HG02885 (cell line): ENCODE results near the gene ECE1.
A peak's percentile ranks its signal among the peaks of the same experiment; 100 is the strongest.
"Not testable (repeated sequence)": the region's sequence is repeated elsewhere in the genome, so short reads cannot be mapped to it uniquely, and the experiment has no call there.

ENCODE experiments used
- ATAC-seq: cut with Tn5 transposase; IDR thresholded peaks from one replicate; pipeline ENCODE4 v1.9.1; 2021; ENCODE audit warnings: mild to moderate bottlenecking; ENCODE audit not compliant: unreplicated experiment, poor library complexity

Gene ECE1

DNA sequence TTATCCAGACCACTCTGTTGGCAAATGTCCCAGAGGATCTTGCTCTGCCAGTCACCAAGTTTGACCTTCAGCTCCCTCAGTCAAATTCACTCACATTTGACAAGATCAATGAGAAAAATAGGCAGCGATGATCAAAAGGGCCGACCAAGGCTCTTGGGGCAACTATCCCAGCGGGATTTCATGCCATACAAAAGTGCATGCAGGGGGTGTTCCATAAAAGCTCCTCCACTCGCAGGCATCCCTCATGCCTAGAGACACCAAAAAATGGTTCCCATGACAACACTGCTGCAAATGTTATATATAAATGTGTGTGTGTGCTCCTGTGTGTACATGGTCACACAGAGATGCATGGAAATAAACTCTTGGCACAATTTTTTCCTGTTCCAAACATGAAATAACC, 97.4 kb downstream of the ECE1 start:
- ATAC-seq = no peak

DNA sequence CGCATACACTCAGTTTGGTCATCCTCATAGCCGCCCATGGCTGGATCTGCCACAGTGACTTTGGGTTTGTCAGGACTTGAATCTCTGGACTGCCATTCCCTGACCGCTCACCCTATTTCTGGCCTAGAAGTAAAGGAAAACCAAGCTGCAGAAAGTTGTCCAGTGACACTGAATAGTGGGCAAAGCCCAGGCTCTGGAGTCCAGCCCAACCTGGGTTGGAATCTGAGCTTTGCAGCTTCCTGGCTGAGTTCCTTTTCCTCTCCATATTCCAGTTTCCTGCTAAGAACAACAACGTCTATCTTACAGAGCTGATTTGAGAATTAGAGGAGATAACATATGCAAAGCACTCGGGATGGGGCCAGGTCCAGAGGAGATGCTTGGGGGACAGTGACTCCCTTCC, 98.0 kb downstream of the ECE1 start:
- ATAC-seq = no peak

DNA sequence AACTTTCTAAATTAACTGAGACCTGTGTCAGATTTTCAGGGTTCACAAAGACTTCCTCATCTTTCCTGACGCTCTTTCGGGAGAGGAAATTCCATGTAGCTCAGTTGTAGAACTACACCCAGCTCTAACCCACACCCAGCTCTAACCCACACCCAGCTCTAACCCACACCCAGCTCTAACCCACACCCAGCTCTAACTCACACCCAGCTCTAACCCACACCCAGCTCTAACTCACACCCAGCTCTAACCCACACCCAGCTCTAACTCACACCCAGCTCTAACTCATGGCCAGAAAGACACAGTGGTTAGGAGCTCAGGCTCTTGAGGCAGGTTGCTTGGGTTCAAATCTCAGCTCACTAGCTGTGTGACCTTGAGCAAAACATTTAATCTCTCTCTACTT, 99.5 kb downstream of the ECE1 start:
- ATAC-seq = not testable (repeated sequence)

DNA sequence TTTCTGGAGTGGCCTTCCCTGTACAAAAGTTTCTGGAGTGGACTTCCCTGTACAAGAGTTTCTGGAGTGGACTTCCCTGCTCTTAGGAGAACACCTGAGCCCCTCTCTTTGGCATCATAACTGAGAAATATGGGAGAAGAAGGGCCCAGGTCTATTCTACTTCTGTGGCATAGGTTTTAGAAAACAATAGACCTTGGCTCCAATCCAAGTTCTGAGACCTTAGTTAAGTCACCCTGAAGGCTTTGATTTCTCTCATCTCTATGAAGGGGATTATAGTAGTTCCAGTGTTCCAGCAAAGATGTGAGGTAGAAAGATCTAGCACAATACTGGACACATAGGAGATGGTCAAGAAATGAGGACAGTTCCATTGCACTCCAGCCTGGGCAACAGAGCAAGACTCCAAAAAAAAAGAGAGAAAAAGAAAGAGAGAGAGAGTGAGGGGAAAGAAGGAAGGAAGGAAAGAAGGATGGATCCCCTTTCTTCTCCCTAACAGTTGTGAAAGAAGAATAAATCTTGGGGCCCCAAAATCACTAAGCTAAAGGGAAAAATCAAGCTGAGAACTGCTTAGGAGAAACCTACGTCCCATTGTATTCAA, 100.3 kb downstream of the ECE1 start:
- no peak for ATAC-seq

DNA sequence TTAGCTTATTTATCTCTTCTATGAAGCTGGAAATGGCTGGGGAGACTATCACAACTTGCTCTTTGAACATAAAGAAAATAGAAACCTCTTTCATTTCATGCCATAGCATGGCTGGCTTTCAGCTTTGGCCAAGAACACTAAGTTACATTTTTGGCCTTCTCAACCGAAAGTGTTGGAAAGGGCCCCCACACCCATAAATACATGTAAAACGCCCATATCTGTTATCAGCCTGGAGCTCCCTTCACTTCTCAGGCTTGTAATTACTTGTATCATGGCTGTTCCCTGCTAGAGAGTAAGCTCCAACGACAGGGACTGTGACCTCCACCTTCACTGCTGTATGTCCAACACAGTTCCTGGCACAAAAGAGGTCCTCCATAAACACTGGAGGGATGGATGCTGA, 100.8 kb downstream of the ECE1 start:
- ATAC-seq = no peak

DNA sequence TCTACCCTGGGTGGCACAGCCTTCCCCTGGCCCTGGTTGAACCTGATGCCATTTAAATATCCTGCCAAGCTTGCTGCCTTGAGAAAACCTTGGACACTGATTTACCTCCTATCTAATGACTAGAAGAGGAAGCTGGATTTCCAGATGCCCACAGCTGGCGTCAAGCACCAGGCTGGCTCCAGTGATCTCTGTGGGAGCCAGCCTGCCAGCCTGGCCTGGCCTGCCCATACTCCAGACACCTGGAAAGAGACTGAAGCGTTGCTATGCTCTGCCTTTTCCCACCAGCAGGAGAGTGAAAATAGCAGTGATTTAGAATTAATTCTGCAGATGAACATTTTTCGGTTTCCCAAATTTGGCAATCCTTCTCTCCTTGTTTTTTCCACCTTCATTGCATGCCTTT, 102.0 kb downstream of the ECE1 start:
- ATAC-seq = no peak

DNA sequence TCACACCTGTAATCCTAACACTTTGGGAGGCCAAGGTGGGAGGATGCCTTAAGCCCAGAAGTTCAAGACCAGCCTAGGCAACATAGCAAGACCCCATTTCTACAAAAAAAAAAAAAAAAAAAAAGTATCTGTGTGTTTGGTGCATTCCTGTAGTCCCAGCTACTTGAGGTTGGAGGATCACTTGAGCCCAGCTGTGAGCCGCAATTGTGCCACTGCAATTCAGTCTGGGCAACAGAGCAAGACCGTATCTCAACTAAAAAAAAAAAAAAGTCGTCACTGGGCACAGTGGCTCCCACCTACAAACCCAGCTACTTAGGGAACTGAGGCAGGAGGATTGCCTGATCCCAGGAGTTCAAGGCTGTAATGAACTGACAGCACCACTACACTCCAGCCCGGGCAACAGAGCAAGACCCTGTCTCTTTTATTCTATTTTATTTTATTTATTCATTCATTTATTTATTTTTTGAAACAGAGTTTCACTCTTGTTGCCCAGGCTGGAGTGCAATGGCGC, 105.0 kb downstream of the ECE1 start:
- ATAC-seq = no peak

DNA sequence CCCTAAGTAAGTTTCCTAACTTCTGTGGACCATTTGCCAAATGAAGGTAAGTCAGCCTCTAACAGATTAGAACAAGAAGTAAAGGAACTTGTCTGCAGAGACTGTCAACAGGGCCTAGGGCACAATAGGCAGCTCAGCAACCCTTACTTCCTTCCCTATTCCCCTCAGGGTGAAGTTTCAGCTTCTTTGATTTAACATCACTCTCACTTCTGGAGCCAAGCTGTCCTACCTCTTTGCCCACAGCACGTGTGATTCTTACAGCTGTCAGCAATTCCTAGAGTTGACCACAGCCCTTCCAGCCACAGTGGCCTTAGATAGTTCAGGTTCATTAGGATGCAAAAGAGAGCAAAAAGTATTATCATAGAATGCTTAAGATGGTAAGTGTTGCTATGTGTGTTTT, 106.0 kb downstream of the ECE1 start:
- ATAC-seq = no peak

DNA sequence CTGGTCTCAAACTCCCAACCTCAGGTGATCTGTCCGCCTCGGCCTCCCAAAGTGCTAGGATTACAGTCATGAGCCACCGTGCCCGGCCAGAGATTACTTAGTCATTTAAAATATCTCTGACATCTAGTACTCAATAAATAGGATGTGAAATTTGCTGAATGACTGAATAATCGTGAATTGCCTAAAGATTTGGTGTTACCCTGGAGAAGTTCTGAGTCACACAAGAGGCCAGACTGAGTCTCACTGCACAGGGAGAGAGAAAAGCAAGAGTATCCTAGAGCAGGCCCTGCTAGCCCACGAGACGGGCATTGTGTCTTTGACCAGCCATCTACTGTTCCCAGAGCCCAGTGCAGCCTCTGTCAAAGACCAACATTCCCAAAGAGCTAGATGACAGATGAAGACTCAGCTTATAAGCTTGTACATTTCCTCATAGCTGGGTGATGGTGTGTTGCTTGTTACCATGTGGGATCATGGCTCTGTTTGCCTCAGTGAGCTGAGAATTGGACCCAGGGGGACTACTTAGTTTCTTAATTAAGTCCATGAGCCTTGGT, 108.0 kb downstream of the ECE1 start:
- ATAC-seq = no peak

DNA sequence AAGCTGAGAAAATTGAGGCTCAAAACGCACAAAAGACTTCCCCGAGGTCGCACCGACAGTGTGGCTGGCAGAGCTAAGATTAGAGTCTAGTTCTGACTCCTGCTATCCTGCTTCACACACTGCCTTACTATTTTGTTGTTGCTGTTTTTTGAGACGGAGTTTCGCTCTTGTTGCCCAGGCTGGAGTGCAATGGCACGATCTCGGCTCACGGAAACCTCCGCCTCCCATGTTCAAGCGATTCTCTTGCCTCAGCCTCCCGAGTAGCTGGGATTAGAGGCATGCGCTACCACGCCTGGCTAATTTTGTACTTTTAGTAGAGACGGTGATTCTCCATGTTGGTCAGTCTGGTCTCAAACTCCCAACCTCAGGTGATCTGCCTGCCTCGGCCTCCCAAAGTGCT, 112.0 kb downstream of the ECE1 start:
- not testable (repeated sequence) for ATAC-seq

DNA sequence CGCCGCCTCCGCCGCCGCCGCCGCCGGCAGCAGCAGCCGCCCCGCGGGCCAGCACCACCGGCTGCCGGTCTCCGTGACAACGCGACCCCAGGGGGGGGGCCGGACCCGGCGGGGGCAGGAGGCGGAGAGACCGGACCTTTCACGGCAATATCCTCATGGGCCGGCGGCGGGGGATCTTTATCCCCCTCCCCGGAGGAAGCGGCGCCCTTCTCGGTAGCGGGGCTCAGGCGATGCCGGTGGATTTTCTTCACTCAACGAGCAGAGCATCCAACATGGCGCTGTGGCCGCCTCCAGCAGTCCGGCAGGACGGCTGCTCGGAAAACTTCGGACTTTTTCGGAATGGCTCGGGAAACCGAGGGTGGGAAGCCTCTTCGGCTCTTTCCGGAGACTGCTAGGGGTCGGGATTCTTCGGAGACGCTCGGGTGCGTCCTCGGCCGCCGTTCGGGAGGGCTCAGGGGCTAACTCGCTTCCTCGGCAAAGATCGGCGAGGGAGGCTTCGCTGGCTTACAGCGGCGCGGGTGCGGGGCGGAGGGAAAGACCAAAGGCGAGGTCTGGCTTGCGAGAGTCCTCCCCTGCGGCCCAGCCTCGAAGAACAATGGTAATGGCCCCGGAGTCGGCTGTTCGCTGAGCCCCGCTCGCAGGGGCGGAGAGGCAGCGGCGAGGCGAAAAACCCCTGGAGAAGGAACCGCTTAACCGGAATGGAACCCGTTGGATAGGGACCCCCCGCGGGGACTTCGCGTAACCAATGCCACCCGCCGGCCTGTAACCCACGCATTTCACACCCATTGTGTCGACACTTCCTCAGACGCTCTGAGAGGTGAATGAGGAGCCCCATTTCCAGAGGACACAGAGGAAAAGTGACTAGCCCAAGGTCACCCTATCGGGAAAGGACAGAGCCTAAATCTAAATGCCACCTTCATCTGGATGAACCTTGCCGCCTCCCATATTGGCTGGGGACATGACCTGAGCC, 113.4 kb downstream of the ECE1 start, which contains the start of gene EIF4G3:
Gene EIF4G3 (minus strand): TSS at position 312 of the 970 bp plus-strand sequence. CDS start 174,155 bp downstream, outside the sequence.
- peak; percentile 89 for ATAC-seq

DNA sequence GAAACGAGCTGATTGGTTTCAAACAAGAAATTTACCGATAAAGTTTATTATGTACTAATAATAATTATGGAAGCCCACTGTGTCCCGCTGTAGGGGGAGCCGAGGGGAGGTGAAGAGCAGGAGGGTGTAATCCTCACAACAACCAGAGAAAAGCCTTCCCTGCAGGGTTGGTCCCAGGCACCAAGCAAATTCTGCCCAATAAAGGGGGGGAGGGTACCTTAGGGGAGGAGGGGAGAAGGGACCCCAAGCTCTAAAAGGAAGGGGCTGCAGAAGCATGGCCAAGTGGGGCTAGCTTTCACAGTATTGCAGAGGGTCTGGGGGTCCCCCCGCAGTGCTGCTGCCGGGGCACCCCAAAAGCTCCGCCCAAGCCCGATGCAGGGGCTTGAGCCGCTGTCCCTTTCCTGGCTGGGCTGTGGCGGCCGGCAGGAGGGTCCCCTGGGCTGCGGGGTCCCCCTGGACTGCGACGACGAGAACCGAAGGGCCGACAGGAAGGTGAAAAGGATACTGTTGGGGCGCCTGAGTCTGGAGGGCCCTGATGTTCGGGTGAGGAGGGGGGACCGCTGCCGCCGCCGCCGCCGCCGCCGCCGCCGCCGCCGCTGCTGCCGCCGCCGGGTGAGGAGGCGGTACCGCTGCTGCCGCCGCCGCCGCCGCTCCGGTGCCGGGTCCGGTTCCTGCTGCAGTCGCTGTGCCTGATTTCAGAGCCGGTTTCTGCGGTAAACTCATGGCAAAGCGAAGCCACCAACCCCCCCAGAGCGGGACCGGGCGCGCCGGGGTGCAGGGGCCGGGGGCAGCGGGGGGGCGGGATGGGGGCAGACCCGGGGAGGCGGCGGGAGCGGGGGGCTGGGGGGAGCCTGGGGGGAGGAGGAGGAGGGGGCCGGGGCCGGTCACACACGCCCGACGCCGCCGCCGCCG, 114.3 kb downstream of the ECE1 start:
- ATAC-seq = peak; percentile 15

DNA sequence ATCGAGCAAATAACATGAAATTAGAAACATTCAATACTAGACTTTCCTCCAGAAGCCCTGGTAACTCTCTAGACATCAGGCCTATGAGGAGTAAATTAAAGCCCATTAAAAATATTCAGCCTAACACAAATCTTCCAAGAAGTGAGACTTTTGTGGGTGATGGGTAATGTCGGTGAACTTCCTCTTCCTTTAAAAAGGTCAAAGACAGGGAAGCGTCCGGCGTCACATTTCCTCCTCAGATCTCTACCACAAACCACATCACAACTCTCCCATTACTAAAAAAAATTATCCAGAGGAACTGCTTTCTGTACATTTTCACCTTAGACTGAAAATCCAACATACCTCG, 115.0 kb downstream of the ECE1 start:
- no peak for ATAC-seq

DNA sequence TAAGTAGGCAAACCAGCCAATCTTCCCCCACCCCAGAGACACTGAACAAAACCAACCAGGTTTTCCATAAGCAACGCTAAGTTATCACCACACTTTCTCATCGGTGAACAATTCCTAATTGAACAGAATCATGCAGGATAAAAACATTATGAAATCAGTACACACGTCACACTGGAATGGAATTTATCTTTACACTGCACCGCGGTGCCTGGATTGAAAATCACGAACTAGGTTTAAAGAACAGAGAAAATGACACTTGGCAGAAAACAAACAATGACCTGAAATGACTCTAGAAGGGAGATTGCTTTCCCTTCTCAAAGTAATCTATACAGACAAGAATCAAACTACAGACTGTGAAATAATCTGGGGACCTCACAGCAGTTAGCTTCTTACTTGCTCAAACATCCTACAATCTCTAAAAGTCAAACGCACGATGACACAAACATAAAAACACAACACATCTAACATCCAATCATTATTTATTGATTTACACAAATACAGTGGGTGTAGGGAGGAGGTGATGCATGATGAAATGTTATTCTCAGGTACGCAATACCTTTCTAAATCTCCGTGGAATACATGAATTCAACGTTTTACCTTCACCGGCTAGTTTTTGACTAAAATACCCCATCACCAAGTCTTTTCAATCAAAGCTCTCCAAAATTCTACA, 115.5 kb downstream of the ECE1 start:
- no peak for ATAC-seq

DNA sequence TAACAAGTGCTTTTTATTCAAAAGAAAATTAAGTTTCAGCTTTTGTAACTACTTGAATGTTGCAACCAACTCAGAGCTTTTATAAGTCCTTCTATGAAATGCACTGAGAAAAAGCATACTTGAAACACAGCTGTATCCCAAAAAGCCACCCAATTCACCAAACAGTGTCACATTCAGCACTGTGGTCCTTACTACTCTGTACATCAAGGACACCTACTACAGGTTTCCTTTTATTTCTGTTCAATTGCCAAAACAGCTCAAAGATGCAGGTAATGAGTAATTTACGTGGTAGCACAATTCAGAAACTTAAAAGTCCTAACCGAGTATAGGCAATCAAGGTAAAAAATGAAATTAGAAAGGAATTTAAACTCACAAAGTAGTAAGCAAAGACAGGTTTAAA, 116.0 kb downstream of the ECE1 start:
- ATAC-seq = no peak

DNA sequence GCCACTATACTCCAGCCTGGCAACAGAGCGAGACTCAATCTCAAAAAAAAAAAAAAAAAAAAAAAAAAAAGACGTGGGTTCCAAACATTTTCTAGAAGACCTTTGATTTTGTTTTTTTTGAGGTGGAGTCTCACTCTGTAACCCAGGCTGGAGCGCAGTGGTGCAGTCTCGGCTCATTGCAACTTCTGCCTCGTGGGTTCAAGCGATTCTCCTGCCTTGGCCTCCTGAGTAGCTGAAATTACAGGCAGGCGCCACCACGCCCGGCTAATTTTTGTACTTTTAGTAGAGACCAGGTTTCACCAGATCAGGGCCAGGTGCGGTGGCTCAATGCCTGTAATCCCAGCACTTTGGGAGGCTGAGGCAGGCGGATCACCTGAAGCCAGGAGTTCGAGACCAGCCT, 117.2 kb downstream of the ECE1 start:
- not testable (repeated sequence) for ATAC-seq

DNA sequence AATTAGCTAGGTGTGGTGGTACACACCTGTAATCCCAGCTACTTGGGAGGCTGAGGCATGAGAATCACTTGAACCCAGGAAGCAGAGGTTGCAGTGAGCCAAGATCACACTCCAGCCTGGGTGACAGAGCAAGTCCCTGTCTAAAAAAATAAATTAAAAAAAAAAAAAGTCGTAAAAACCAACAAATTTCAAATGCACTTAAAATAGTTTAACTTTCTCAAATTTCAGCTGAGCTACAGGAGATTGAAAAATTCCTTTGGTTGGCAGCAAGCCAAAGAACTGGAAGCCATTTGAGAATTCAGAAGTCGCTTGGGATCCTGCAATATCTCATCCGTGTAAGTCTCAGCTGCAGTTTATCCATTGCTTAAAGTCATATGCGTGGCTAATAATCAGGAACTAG, 119.4 kb downstream of the ECE1 start:
- ATAC-seq = not testable (repeated sequence)

DNA sequence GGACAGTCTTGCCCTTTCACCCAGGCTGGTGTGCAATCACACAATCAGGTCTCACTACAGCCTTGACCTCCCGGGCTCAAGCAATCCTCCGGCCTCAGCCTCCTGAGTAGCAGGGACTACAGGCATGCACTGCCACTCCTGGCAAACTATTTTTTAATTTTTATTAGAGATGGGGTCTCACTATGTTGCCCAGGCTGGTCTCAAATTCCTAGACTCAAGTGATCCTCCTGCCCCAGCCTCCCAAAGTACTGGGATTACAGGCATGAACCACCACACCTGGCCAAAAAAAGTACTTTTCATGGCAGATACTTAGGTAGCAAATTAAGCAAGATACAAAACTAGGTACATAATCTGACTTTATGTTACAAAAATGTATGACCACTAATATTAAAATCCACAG, 121.8 kb downstream of the ECE1 start:
- no peak for ATAC-seq
